ENCODE data around the gene THSD7A.
"Not testable (repeated sequence)": the region's sequence is repeated elsewhere in the genome, so short reads cannot be mapped to it uniquely, and the experiment has no call there.

The THSD7A gene

GRCh38 chr7:11458736-11459483, 373.1 kb downstream of the THSD7A start:
- no peak for DNase-seq (ENCODE audit: low read depth)

- no peak for DNase-seq (ENCODE audit: low read depth)
Measured at GRCh38 chr7:11457419-11457818, 374.6 kb downstream of the THSD7A start.

- no peak for DNase-seq (ENCODE audit: low read depth)
Measured at GRCh38 chr7:11456574-11456973, 375.4 kb downstream of the THSD7A start.

- no peak for DNase-seq (ENCODE audit: low read depth)
Measured at GRCh38 chr7:11452476-11452875, 379.5 kb downstream of the THSD7A start.

- no peak for DNase-seq (ENCODE audit: low read depth)
Measured at GRCh38 chr7:11450281-11450680, 381.7 kb downstream of the THSD7A start.

- DNase-seq (ENCODE audit: low read depth) = no peak
Measured at GRCh38 chr7:11449316-11449715, 382.7 kb downstream of the THSD7A start.

- DNase-seq (ENCODE audit: low read depth) = no peak
Measured at GRCh38 chr7:11448323-11448722, 383.7 kb downstream of the THSD7A start.

GRCh38 chr7:11447106-11447505, 384.9 kb downstream of the THSD7A start:
- no peak for DNase-seq (ENCODE audit: low read depth)

GRCh38 chr7:11443934-11444333, 388.1 kb downstream of the THSD7A start:
- DNase-seq (ENCODE audit: low read depth) = not testable (repeated sequence)

- DNase-seq (ENCODE audit: low read depth) = no peak
Measured at GRCh38 chr7:11437994-11438393, 394.0 kb downstream of the THSD7A start.

- no peak for DNase-seq (ENCODE audit: low read depth)
Measured at GRCh38 chr7:11436773-11437524, 395.0 kb downstream of the THSD7A start.

GRCh38 chr7:11436316-11436715, 395.7 kb downstream of the THSD7A start:
- DNase-seq (ENCODE audit: low read depth) = no peak

GRCh38 chr7:11434366-11434765, 397.6 kb downstream of the THSD7A start:
- no peak for DNase-seq (ENCODE audit: low read depth)

GRCh38 chr7:11430841-11431240, 401.2 kb downstream of the THSD7A start:
- no peak for DNase-seq (ENCODE audit: low read depth)

- DNase-seq (ENCODE audit: low read depth) = no peak
Measured at GRCh38 chr7:11430112-11430511, 401.9 kb downstream of the THSD7A start.

GRCh38 chr7:11428877-11429581, 403.0 kb downstream of the THSD7A start:
- no peak for DNase-seq (ENCODE audit: low read depth)

- peak; percentile 4 for DNase-seq (ENCODE audit: low read depth)
Measured at GRCh38 chr7:11427686-11428273, 404.2 kb downstream of the THSD7A start.

- no peak for DNase-seq (ENCODE audit: low read depth)
Measured at GRCh38 chr7:11424006-11424405, 408.0 kb downstream of the THSD7A start.

- DNase-seq (ENCODE audit: low read depth) = no peak
Measured at GRCh38 chr7:11420049-11420448, 411.9 kb downstream of the THSD7A start.

GRCh38 chr7:11416641-11417458, 415.1 kb downstream of the THSD7A start:
- no peak for DNase-seq (ENCODE audit: low read depth)

GRCh38 chr7:11415101-11415500, 416.9 kb downstream of the THSD7A start:
- DNase-seq (ENCODE audit: low read depth) = no peak

- DNase-seq (ENCODE audit: low read depth) = no peak
Measured at GRCh38 chr7:11413901-11414300, 418.1 kb downstream of the THSD7A start.
